GM19372 (cell line): ENCODE data around the gene TMEM167B.
"Not testable (repeated sequence)": the region's sequence is repeated elsewhere in the genome, so short reads cannot be mapped to it uniquely, and the experiment has no call there.

ENCODE experiments used
- ATAC-seq: cut with Tn5 transposase; IDR thresholded peaks from one replicate; pipeline ENCODE4 v1.9.1; 2021; ENCODE audit warnings: mild to moderate bottlenecking, low read depth, moderate library complexity; ENCODE audit not compliant: unreplicated experiment

The TMEM167B gene

DNA sequence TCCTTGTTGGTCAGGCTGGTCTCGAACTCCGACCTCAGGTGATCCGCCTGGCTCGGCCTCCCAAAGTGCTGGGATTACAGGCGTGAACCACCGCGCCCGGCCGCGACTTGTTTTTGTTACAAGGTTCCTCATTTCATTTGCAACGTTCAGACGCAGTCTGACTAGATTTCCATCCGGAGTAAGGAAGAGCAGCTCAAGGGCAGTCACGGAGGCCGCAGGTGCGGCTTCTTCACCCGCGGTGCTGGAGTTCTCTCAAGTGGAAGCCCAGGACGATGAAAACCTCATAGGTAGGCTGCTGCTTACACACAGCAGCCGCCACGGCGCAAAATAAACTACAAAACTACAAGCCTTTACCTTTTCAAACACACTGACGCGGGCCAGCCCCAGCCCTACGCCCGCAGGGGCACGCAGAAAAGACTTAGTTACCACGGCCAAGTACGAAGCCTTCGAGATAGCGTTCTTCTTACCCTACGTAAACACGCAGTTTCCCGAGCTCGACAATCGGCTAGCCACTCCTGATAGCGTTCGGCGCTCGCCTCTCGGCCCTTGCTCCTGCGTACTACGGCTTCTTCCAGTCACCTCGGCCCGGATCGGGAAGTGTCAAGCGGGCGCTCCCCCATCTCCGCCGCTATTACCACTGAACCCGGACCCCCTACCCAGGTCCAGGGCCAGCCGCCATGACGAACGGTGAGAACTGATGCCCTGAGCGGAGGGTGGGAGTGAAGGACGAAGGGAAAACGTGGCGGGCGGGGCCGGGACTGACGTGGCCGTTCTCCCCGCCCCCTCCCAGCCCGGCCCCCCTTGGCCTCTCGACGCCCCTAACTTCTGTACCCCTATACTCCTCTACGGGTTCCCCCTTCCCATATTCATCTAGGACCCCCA lies at the start of gene TMEM167B:
TSS of gene TMEM167B (plus strand) at position 569 of the 882 bp plus-strand sequence. CDS start at position 678, 109 bp downstream.
- peak; percentile 84 for ATAC-seq

GRCh38 chr1:109040989-109041620 lies 49.5 kb upstream of the TMEM167B start:
- peak; percentile 19 for ATAC-seq

DNA sequence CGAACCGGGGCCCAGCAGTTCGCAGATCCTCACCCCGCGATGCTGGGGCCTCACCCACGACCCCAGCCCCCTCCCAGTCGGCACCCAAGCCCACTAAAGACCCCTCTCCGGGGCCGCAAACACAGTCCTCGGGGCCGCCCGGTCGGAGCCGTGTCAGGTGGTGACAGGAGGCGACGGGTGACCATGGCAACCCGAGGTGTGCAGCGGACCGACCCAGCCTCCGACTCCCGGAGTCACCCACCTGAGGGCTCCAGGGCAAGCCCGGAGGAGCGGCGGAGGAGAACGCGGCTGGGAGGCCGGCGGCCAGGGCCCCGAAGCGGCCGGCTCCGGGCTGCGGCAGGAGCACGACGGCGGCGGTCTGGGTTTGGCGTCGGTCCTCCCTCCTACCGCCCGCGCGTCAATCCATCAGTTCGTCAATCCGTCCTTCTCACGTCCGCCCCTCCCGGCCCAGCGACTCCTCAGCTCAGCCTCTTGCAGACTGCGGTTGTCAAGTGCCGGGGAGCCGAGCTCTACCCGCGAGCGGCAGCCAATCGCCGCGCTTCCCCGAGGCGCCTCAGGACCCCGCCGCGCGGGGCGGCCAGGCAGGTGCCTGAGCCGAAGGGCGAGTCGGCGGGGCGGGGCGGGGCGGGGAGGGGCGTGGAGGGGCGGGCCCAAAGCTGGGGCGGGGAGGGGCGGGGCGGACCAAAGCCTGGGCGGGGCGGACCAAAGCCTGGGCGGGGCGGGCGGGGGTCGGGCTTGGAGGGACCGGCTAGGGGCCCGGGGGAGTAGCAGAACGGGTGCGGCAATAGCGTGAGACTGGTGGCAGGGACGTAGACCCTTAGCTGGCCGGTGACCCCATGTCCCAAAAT lies 48.7 kb upstream of the TMEM167B start, which contains the start of gene WDR47:
TSS of gene WDR47 (minus strand) at position 482 of the 848 bp plus-strand sequence. CDS start 18,590 bp downstream, outside the sequence.
- peak; percentile 90 for ATAC-seq

DNA sequence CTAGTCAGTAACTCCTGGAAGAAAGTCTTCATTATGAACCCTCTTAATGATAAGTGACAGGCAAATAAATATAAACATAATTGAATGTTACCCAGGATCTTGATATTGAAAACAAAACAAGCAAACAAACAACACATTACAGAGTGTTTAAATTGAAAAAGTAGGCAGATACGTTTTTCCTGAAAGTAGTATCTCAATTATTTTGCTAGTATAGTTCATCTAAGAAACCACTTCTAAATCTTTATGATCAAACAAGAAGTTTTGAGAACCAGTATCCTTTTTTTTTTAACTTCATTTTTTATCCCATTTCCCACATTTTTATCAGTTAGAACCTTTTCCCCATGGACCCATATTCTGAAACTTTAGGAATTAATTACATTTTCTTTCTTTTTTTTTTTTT lies 45.0 kb upstream of the TMEM167B start:
- ATAC-seq: no peak

DNA sequence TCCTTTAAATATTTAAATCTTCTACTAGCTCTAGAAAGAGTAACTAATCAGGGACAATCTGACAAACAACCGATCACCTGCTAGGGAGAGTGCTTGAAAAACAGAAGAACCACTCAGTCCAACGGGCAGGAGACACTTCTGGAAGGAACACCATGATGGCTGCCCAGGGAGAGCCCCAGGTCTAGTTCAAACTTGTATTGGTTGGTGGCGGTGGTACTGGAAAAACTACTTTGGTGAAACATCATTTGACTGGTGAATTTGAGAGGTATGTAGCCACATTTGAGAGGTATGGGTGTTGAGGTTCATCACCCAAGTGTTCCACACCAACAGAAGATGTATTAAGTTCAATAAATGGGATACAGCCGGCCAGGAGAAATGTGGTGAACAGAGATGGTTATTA lies 43.9 kb upstream of the TMEM167B start:
- no peak for ATAC-seq

DNA sequence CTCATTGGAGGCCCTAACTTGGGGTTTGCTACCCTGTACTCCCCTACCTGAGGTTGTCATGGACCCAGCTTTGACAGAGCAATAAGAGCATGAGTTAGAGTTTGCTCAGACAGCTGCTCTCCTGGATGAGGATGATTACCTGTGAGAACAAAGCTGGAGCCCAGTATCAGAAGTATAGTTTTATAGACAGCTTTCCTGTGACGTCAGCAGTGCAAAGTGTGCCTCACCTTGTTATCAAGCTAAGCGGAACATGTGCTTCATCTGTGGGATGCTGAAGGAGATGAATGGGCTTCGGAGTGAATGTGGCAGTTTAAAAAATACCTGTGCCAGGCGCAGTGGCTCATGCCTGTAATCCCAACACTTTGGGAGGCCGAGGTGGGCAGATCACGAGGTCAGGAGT lies 43.2 kb upstream of the TMEM167B start:
- ATAC-seq: no peak

DNA sequence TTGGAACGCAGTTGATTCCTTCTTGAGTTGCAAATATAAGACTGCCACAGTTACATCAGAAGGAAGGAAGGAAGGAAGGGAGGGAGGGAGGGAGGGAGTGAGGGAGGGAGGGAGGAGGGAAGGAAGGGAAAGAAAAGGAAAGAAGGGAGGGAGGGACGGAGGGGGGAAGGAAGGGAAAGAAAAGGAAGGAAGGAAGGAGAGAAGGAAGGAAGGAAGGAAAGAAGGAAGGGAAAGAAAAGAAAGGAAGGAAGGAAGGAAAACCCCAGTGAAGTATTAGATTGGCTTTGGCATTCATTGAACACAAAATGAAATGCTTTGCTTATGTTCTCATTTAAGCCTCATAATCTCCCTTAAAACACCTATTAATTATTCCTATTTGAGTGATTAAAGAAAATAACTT lies 42.2 kb upstream of the TMEM167B start:
- ATAC-seq: no peak

DNA sequence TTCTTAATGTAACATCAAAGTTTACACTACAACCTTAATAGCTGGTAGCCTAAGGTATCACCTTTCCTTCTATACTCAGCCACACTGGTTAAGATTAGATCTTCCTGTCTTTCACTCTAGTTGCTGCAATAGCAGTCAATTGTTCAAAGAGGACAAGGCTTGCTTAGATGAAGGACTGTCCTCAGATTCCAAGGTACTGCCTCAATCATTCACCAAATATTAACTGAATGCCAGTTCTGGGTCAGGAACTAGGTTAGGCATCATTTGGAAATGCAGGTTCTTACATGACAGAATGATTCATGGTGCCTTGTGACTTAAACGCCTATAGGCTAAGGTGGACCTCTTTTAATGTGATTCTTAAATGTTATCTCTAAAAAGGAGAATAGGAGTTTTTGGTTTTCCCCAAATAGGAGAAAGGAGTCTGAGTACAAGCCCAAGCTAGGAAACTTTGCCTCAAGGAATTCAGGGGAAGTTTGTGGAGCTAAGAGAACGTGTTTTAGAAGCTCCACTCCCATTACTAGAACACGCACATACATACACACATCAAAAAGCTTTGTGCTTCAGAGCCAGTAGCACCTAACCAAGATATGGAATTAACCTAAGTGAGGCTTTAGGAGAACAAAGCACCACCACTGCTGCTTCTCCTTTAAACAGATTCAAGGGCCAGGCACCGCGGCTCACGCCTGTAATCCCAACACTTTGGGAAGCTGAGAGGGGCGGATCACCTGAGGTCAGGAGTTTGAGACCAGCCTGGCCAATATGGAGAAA lies 40.2 kb upstream of the TMEM167B start:
- ATAC-seq: no peak

DNA sequence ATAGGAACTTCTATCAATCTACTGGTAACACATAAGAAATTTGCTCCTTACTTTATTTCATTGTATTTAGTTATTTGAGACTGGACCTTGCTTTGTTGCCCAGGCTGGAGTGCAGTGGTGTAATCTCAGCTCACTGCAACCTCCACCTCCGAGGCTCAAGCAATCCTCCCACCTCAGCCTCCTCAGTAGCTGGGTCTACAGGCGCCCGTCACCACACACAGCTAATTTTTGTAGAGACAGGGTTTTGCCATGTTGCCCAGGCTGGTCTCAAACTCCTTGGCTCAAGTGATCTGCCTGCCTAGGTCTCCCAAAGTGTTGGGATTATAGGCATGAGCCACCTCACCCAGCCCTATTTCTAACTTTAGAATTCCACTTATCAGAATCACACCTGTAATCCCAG lies 38.4 kb upstream of the TMEM167B start:
- ATAC-seq: not testable (repeated sequence)

GRCh38 chr1:109056064-109056463 lies 34.5 kb upstream of the TMEM167B start:
- no peak for ATAC-seq

DNA sequence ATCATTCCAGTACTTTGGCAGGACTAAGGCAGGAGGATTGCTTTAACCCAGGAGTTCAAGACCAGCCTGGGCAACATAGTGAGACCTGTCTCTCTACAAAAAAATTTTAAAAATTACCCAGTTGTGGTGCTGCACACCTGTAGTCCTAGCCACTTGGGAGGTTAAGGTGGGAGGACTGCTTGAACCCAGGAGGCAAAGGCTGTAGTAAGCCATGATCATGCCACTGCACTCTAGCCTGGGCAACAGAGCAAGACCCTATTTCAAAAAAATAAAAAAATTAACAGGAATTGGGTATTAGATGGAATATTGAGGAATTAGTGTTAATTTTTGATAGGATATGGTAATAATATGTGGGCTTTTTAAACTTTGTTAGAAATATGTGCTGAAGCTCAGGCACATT lies 31.5 kb upstream of the TMEM167B start:
- no peak for ATAC-seq

GRCh38 chr1:109060707-109061106 lies 29.9 kb upstream of the TMEM167B start:
- no peak for ATAC-seq

DNA sequence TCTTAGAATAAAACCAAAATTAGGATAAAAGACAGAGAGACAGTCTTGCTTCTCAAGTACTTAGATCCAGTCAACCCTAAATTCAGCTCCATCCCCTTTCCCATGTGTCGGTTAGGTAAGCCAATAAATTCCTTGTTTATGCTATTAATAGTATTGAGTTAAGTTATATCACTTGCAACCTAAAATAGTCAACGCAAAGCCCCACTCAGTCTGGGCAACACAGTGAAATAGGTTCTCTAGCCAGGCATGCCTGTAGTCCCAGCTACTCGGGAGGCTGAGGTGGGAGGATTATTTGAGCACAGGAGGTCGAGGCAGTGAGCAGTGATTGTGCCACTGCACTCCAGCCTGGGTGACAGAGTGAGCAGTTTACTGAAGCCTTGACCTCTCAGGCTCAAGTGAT lies 29.4 kb upstream of the TMEM167B start:
- ATAC-seq: no peak

DNA sequence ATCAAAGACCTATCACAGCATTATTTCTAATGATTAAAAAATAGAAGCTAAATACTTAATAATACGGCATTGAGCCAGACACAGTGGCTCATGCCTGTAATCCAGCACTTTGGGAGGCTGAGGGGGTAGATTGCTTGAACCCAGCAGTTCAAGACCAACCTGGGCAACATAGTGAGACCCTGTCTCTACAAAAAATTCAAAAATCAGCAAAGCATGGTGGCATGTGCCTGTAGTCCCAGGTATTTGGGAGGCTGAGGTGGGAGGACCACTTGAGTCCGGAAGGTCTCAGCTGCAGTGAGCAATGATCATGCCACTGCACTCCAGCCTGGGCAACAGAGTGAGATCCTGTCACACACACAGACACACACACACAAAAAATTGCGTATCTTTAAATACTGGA lies 25.4 kb upstream of the TMEM167B start:
- ATAC-seq: no peak

DNA sequence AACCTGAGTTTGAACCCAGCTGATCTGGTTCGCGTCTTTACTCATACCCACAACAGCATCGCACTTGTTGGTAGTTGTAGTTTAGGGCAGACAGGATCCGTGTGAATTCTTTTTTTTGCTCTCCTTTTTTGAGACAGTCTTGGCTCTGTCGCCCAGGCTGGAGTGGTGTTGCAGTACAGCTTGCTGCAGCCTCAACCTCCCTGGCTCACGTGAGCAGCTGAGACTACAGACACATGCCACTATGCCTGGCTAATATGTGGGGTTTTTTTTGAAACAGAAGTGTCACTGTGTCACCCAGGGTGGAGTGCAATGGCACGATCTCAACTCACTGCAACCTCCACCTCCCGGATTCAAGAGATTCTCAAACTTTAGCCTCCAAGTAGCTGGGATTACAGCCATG lies 22.7 kb upstream of the TMEM167B start:
- no peak for ATAC-seq

DNA sequence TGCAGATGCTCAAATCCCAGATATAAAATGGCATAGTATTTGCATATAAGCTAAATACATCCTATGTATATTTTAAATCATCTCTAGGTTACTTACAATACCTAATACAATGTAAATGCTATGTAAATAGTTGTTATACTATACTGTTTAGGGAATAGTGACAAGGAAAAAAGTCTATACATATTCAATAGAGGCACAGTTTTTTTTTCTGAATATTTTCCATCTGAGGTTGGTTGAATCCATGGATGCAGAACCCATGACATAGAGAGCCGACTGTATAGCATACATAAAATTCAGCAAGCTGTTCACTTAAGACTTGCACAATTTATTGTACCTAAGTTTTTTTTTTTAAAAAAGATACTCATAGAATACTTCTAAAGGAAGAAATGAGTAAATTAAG lies 21.3 kb upstream of the TMEM167B start:
- ATAC-seq: no peak

DNA sequence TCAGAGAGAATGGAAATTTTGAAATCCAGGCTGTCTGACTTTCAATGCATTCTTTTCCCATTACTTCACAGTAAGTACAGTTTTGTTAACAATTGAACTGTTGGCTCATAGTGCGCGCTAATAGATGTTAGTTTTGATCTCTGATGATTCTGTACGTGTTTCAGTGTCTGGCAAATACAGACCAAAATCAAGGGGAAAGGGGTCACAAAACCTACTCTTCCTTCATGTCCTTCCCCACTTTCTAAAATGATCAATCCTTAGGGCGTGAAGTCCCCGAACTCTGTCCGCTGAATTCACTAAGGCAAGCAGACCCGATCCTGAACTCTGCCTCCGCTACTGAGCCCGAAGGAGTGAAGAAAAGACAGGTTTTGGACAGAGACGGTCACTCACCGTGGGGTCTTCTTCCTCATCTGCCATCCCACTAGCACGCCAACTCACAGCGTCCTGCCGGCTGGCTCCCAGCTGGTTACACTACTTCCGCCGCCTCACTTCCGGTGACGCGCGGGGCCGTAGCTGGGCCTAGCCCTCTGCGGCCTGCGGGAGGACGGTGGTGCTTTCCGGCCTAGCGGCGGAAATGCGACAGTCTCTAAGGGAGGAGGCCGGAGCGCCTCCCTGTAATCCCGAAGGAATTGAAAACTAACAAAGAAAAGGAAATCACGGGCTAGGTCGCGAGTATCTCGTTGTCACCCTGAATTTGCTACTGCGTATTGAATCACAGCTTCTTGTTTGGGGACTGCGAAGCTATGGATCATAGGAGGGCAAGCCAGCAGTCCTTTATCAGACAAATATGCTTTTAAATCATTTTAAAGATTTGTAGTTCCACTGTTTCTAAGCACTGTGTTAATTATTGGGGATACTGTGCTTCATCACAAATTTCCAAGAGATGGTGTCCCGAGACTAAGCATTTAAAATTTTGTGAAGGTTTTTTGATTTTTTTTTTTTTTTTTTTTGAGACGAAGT lies 14.8 kb upstream of the TMEM167B start, which contains the start of gene TAF13:
TSS of gene TAF13 (minus strand) at position 473 of the 960 bp plus-strand sequence. CDS start at position 417, 56 bp downstream.
- peak; percentile 99 for ATAC-seq

DNA sequence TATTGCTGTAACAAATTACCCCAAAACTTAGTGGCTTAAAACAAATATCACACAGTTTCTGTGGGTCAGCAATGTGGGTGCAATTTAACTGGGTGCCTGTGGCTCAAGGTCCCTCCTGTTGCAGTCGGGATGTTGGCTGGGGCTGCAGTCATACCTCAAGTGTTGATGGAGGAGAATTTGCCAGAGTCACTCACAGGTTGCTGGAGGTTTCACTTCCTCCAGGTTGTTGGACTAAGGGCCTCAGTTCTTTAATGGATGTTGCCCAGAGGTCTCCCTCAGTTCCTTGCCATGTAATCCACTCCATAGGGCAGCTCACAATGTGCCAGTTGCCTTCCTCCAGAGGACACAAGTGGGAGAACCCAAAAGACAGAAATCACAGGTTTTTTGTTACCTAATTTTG lies 12.2 kb upstream of the TMEM167B start:
- no peak for ATAC-seq

GRCh38 chr1:109079240-109079622 lies 11.3 kb upstream of the TMEM167B start:
- ATAC-seq: no peak
